H1 (cell line): Measurements from ENCODE around the gene CERT1. TPM values are rescaled to one million over a fixed set of nuclear protein-coding genes. Genes with fewer than 3 reads are reported as not detected.

Experiments
- BCL11A ChIP-seq, 2 experiments: IDR thresholded peaks; one replicate each; pipeline ENCODE4 v1.6.1; 2011; ENCODE audit warnings: low read depth in 2 of 2, low read length in 2 of 2, mild to moderate bottlenecking in 2 of 2
- EGR1 ChIP-seq: IDR thresholded peaks from 2 replicates; pipeline ENCODE4 v1.6.1; 2011; ENCODE audit warnings: low read depth, low read length, borderline replicate concordance
- GTF2F1 ChIP-seq: IDR thresholded peaks from 2 replicates; pipeline ENCODE4 v1.6.1; 2012; ENCODE audit warnings: low read depth, low read length, improper control_type of control experiment, borderline replicate concordance
- KDM1A ChIP-seq: fragments of 200-600, 300-600 bp; sonication (generic); IDR thresholded peaks from 2 replicates; pipeline ENCODE4 v1.7.1; 2016; ENCODE audit warnings: mild to moderate bottlenecking, low read length, borderline replicate concordance
- KDM5A ChIP-seq: fragments of 200-600 bp; IDR thresholded peaks from 2 replicates; pipeline ENCODE4 v1.7.1; 2012; ENCODE audit warnings: mild to moderate bottlenecking, low read length, inconsistent platforms, mixed read lengths
- SAP30 ChIP-seq: fragments of 300-600 bp; sonication (generic); IDR thresholded peaks from 2 replicates; pipeline ENCODE4 v1.7.1; 2012; ENCODE audit warnings: low read length, moderate library complexity, mild to moderate bottlenecking, inconsistent platforms; ENCODE audit not compliant: insufficient read depth, insufficient replicate concordance
- SIRT6 ChIP-seq: IDR thresholded peaks from one replicate; pipeline ENCODE4 v1.7.1; 2012; ENCODE audit warnings: low read length, inconsistent platforms
- SRF ChIP-seq: IDR thresholded peaks from 2 replicates; pipeline ENCODE4 v1.6.1; 2011; ENCODE audit warnings: mild to moderate bottlenecking, low read depth, low read length, moderate library complexity
- USF2 ChIP-seq: IDR thresholded peaks from 2 replicates; pipeline ENCODE4 v1.6.1; 2011; ENCODE audit warnings: low read length, improper control_type of control experiment
- polyA plus RNA-seq, 7 experiments: library from polyadenylated mRNA; depleted of rRNA in 3 of 7; stranded (reverse) in 5 of 7; unstranded in 2 of 7; fragments of >200 nt in 5 of 7; fragments of 200-250 nt in 2 of 7; gene quantifications; 1 replicate in 5 of 7; 2 replicates in 1 of 7; 4 replicates in 1 of 7; pipeline versions ENCODE4 v1.2.1 to v1.2.3, GENCODE V29; 2011 to 2013; ENCODE audit warnings: missing spikeins in 2 of 7, mixed read lengths in 2 of 7
- total RNA-seq: library from RNA; stranded (reverse); fragmentation: NEBNext Ultra II Directional; extraction: Animal tissue kit (Norgen Biotek cat#: 25700); gene quantifications from 2 replicates; pipeline ENCODE4 v1.2.1, GENCODE V29; 2021
- TF ChIP-seq, protein P1 (sequence below): fragments of 300-600 bp; sonication (generic); IDR thresholded peaks from 2 replicates; pipeline ENCODE4 v1.7.1; 2012; ENCODE audit warnings: low read length, moderate library complexity, mild to moderate bottlenecking, inconsistent platforms; ENCODE audit not compliant: insufficient replicate concordance

The CERT1 gene
- total and polyA plus RNA-seq, 2 of the 8 experiments (the other 6 are each of a cell fraction or from before 2014, with no cell fraction given), result 7.8 to 55.3 TPM

GRCh38 chr5:75380099-75380498 lies 131.3 kb downstream of the CERT1 start (continued):
- TF ChIP-seq, protein P1, sequence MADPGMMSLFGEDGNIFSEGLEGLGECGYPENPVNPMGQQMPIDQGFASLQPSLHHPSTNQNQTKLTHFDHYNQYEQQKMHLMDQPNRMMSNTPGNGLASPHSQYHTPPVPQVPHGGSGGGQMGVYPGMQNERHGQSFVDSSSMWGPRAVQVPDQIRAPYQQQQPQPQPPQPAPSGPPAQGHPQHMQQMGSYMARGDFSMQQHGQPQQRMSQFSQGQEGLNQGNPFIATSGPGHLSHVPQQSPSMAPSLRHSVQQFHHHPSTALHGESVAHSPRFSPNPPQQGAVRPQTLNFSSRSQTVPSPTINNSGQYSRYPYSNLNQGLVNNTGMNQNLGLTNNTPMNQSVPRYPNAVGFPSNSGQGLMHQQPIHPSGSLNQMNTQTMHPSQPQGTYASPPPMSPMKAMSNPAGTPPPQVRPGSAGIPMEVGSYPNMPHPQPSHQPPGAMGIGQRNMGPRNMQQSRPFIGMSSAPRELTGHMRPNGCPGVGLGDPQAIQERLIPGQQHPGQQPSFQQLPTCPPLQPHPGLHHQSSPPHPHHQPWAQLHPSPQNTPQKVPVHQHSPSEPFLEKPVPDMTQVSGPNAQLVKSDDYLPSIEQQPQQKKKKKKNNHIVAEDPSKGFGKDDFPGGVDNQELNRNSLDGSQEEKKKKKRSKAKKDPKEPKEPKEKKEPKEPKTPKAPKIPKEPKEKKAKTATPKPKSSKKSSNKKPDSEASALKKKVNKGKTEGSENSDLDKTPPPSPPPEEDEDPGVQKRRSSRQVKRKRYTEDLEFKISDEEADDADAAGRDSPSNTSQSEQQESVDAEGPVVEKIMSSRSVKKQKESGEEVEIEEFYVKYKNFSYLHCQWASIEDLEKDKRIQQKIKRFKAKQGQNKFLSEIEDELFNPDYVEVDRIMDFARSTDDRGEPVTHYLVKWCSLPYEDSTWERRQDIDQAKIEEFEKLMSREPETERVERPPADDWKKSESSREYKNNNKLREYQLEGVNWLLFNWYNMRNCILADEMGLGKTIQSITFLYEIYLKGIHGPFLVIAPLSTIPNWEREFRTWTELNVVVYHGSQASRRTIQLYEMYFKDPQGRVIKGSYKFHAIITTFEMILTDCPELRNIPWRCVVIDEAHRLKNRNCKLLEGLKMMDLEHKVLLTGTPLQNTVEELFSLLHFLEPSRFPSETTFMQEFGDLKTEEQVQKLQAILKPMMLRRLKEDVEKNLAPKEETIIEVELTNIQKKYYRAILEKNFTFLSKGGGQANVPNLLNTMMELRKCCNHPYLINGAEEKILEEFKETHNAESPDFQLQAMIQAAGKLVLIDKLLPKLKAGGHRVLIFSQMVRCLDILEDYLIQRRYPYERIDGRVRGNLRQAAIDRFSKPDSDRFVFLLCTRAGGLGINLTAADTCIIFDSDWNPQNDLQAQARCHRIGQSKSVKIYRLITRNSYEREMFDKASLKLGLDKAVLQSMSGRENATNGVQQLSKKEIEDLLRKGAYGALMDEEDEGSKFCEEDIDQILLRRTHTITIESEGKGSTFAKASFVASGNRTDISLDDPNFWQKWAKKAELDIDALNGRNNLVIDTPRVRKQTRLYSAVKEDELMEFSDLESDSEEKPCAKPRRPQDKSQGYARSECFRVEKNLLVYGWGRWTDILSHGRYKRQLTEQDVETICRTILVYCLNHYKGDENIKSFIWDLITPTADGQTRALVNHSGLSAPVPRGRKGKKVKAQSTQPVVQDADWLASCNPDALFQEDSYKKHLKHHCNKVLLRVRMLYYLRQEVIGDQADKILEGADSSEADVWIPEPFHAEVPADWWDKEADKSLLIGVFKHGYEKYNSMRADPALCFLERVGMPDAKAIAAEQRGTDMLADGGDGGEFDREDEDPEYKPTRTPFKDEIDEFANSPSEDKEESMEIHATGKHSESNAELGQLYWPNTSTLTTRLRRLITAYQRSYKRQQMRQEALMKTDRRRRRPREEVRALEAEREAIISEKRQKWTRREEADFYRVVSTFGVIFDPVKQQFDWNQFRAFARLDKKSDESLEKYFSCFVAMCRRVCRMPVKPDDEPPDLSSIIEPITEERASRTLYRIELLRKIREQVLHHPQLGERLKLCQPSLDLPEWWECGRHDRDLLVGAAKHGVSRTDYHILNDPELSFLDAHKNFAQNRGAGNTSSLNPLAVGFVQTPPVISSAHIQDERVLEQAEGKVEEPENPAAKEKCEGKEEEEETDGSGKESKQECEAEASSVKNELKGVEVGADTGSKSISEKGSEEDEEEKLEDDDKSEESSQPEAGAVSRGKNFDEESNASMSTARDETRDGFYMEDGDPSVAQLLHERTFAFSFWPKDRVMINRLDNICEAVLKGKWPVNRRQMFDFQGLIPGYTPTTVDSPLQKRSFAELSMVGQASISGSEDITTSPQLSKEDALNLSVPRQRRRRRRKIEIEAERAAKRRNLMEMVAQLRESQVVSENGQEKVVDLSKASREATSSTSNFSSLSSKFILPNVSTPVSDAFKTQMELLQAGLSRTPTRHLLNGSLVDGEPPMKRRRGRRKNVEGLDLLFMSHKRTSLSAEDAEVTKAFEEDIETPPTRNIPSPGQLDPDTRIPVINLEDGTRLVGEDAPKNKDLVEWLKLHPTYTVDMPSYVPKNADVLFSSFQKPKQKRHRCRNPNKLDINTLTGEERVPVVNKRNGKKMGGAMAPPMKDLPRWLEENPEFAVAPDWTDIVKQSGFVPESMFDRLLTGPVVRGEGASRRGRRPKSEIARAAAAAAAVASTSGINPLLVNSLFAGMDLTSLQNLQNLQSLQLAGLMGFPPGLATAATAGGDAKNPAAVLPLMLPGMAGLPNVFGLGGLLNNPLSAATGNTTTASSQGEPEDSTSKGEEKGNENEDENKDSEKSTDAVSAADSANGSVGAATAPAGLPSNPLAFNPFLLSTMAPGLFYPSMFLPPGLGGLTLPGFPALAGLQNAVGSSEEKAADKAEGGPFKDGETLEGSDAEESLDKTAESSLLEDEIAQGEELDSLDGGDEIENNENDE, result no peak
- TF ChIP-seq GTF2F1 (no peak), KDM1A (no peak), SAP30 (no peak), USF2 (no peak), EGR1 (no peak), BCL11A (IDR thresholded peaks at IDR 0.05; ENCODE audit: low read depth in 2 of 2, low read length in 2 of 2) (no peak), SIRT6 (no peak), SRF (no peak), KDM5A (no peak)
